ENCODE data around the gene EIF1AY.
A peak's percentile ranks its signal among the peaks of the same experiment; 100 is the strongest.

EIF1AY gene

GRCh38 chrY:20558677-20559076 is 16.9 kb upstream of the EIF1AY start:
- Histone ChIP-seq H3K4me1 (ENCODE audit: control insufficient read depth, low read length) (no peaks in the 10 kb centered on the region), H3F3A (ENCODE audit: control insufficient read depth, insufficient read depth) (no peaks in the 10 kb centered on the region), H3K4me2 (ENCODE audit: low read length) (no peak overlapping the region), H3K36me3 (ENCODE audit: control insufficient read depth, low read length) (no peaks in the 10 kb centered on the region), H3K9me2 (replicated peaks; ENCODE audit: control insufficient read depth, low read length) (no peaks in the 10 kb centered on the region), H3K4me3 (ENCODE audit: low read length) (no peak overlapping the region), H3K9me3 (ENCODE audit: control insufficient read depth, insufficient read depth, low read length) (no peaks in the 10 kb centered on the region), H3K27me3 (ENCODE audit: control insufficient read depth, low read length) (no peaks in the 10 kb centered on the region), H4K20me1 (ENCODE audit: control insufficient read depth, insufficient read depth, low read depth, low read length) (no peaks in the 10 kb centered on the region), H3K27ac (ENCODE audit: low read depth, low read length) (no peak overlapping the region), H3K79me2 (ENCODE audit: control insufficient read depth, low read length) (no peaks in the 10 kb centered on the region)
- peak; percentile 20 for TF ChIP-seq CTCF (IDR thresholded peaks at IDR 0.05; ENCODE audit: low read depth, low read length, poor library complexity, severe bottlenecking)
- TF ChIP-seq EZH2phosphoT487 (IDR thresholded peaks at IDR 0.05; ENCODE audit: borderline replicate concordance, low read length), result no peak

GRCh38 chrY:20559873-20560512 is 15.6 kb upstream of the EIF1AY start:
- Histone ChIP-seq H3K36me3 (ENCODE audit: control insufficient read depth, low read length) (no peaks in the 10 kb centered on the region), H3K27me3 (ENCODE audit: control insufficient read depth, low read length) (no peaks in the 10 kb centered on the region), H3K4me3 (ENCODE audit: low read length) (no peak overlapping the region), H3K27ac (ENCODE audit: low read depth, low read length) (no peak overlapping the region), H3F3A (ENCODE audit: control insufficient read depth, insufficient read depth) (no peaks in the 10 kb centered on the region), H3K4me2 (ENCODE audit: low read length) (no peak overlapping the region), H3K79me2 (ENCODE audit: control insufficient read depth, low read length) (no peaks in the 10 kb centered on the region), H3K4me1 (ENCODE audit: control insufficient read depth, low read length) (no peaks in the 10 kb centered on the region), H3K9me2 (replicated peaks; ENCODE audit: control insufficient read depth, low read length) (no peaks in the 10 kb centered on the region), H3K9me3 (ENCODE audit: control insufficient read depth, insufficient read depth, low read length) (no peaks in the 10 kb centered on the region), H4K20me1 (ENCODE audit: control insufficient read depth, insufficient read depth, low read depth, low read length) (no peaks in the 10 kb centered on the region)
- no peak for TF ChIP-seq CTCF (IDR thresholded peaks at IDR 0.05; ENCODE audit: low read depth, low read length, poor library complexity, severe bottlenecking)
- TF ChIP-seq EZH2phosphoT487 (IDR thresholded peaks at IDR 0.05; ENCODE audit: borderline replicate concordance, low read length), result no peak

- no peaks in the 10 kb centered on the region for H3K36me3 ChIP-seq (ENCODE audit: control insufficient read depth, low read length)
- no peaks in the 10 kb centered on the region for H3K9me3 ChIP-seq (ENCODE audit: control insufficient read depth, insufficient read depth, low read length)
- no peaks in the 10 kb centered on the region for H4K20me1 ChIP-seq (ENCODE audit: control insufficient read depth, insufficient read depth, low read depth, low read length)
- no peak overlapping the region for H3K27ac ChIP-seq (ENCODE audit: low read depth, low read length)
- no peaks in the 10 kb centered on the region for H3K27me3 ChIP-seq (ENCODE audit: control insufficient read depth, low read length)
- H3K9me2 ChIP-seq (replicated peaks; ENCODE audit: control insufficient read depth, low read length), result no peaks in the 10 kb centered on the region
- no peak overlapping the region for H3K4me2 ChIP-seq (ENCODE audit: low read length)
- TF ChIP-seq EZH2phosphoT487 (IDR thresholded peaks at IDR 0.05; ENCODE audit: borderline replicate concordance, low read length), result no peak
- no peak for TF ChIP-seq CTCF (IDR thresholded peaks at IDR 0.05; ENCODE audit: low read depth, low read length, poor library complexity, severe bottlenecking)
- H3K4me1 ChIP-seq (ENCODE audit: control insufficient read depth, low read length), result peaks cover 16% of the 10 kb centered on the region
- peaks cover 17% of the 10 kb centered on the region for H3K79me2 ChIP-seq (ENCODE audit: control insufficient read depth, low read length)
- H3K4me3 ChIP-seq (ENCODE audit: low read length), result no peak overlapping the region
- no peaks in the 10 kb centered on the region for H3F3A ChIP-seq (ENCODE audit: control insufficient read depth, insufficient read depth)
Observed at GRCh38 chrY:20571306-20571705, 4.3 kb upstream of the EIF1AY start.
